Gastroesophageal sphincter (tissue), 4 donors: Measurements from ENCODE around the gene EXOC6B. TPM values are rescaled to one million over a fixed set of nuclear protein-coding genes. Genes with fewer than 3 reads are reported as not detected.

ENCODE experiments used
- ATAC-seq: fragments of 150-250 bp; one replicate; pipeline ENCODE4 v1.9.1; 2016; ENCODE audit warnings: mild to moderate bottlenecking, moderate library complexity
- H3K27ac ChIP-seq, 4 donors: fragments of 200-600 bp; sonication (generic) in 3 of 4; 1 replicate in 3 of 4; 2 replicates in 1 of 4; pipeline ENCODE4 v1.5.1; 2016 to 2019
- H3K27me3 ChIP-seq: fragments of 200-600 bp; sonication (generic); one replicate; pipeline ENCODE4 v1.5.1; 2019
- H3K36me3 ChIP-seq, 2 donors: fragments of 200-600 bp; sonication (generic); one replicate each; pipeline ENCODE4 v1.5.1; 2019; ENCODE audit warnings: control low read depth in 1 of 2
- H3K4me1 ChIP-seq, 3 donors: fragments of 200-600 bp; sonication (generic); 1 replicate in 2 of 3; 2 replicates in 1 of 3; pipeline ENCODE4 v1.5.1; 2016 to 2019; ENCODE audit warnings: control low read depth in 2 of 3
- H3K4me3 ChIP-seq, 2 donors: fragments of 200-600 bp; sonication (generic); one replicate each; pipeline ENCODE4 v1.5.1; 2019; ENCODE audit warnings: mild to moderate bottlenecking in 1 of 2, moderate library complexity in 1 of 2
- H3K9me3 ChIP-seq, 3 donors: fragments of 200-600 bp; sonication (generic); one replicate each; pipeline ENCODE4 v1.5.1; 2017 to 2019; ENCODE audit warnings: control low read depth in 2 of 3
- EP300 ChIP-seq: sonication (generic); formaldehyde crosslinking; IDR thresholded peaks from one replicate; pipeline ENCODE4 v1.6.1; 2017; ENCODE audit warnings: antibody characterized with exemption, mild to moderate bottlenecking
- POLR2A ChIP-seq, 2 donors: fragments of 450-650 bp; IDR thresholded peaks; one replicate each; pipeline ENCODE4 v1.6.1; 2017; ENCODE audit warnings: antibody characterized with exemption in 2 of 2, mild to moderate bottlenecking in 2 of 2, moderate library complexity in 1 of 2
- POLR2AphosphoS5 ChIP-seq: sonication (generic); formaldehyde crosslinking; IDR thresholded peaks from one replicate; pipeline ENCODE4 v1.6.1; 2017; ENCODE audit warnings: antibody characterized with exemption
- WGBS, 2 donors: methylation state at CpG; one replicate each; pipeline ENCODE4 v1.1.5; 2018; ENCODE audit warnings: low coverage in 1 of 2; 5-methylcytosine and 5-hydroxymethylcytosine counted together
- total RNA-seq, 4 donors: library from RNA; depleted of rRNA; stranded (reverse); fragments of >200 nt; gene quantifications; one replicate each; pipeline ENCODE4 v1.1.0, GENCODE V29; 2016
- TF ChIP-seq, protein P1 (sequence below), 4 experiments: fragments of 200-600 bp in 2 of 4; fragments of 450-650 bp in 2 of 4; sonication (generic) in 1 of 4; IDR thresholded peaks; one replicate each; pipeline ENCODE4 v1.5.1; 2017 to 2019; ENCODE audit warnings: antibody characterized with exemption in 4 of 4, mild to moderate bottlenecking in 2 of 4, moderate library complexity in 2 of 4

Gene EXOC6B
- total RNA-seq, 4 donors from 2014 or later: 35.3 to 47.2 (median 41.2) TPM

- ATAC-seq: no peak
- no peak overlapping the region for H3K27ac ChIP-seq
- no peak overlapping the region for H3K4me3 ChIP-seq
- no peaks in the 10 kb centered on the region for H3K4me1 ChIP-seq
- peaks cover 0 to 22% of the 10 kb centered on the region in 2 donors for H3K36me3 ChIP-seq
- no peaks in the 10 kb centered on the region for H3K27me3 ChIP-seq
- WGBS, 2 donors: 29 to 50% methylated on average over 2 of the region's 2 CpGs
- no peak for TF ChIP-seq EP300
- TF ChIP-seq, protein P1, sequence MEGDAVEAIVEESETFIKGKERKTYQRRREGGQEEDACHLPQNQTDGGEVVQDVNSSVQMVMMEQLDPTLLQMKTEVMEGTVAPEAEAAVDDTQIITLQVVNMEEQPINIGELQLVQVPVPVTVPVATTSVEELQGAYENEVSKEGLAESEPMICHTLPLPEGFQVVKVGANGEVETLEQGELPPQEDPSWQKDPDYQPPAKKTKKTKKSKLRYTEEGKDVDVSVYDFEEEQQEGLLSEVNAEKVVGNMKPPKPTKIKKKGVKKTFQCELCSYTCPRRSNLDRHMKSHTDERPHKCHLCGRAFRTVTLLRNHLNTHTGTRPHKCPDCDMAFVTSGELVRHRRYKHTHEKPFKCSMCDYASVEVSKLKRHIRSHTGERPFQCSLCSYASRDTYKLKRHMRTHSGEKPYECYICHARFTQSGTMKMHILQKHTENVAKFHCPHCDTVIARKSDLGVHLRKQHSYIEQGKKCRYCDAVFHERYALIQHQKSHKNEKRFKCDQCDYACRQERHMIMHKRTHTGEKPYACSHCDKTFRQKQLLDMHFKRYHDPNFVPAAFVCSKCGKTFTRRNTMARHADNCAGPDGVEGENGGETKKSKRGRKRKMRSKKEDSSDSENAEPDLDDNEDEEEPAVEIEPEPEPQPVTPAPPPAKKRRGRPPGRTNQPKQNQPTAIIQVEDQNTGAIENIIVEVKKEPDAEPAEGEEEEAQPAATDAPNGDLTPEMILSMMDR (IDR thresholded peaks at IDR 0.05): no peak
- no peak for TF ChIP-seq POLR2A (IDR thresholded peaks at IDR 0.05)
- no peak for TF ChIP-seq POLR2AphosphoS5
- no peaks in the 10 kb centered on the region for H3K9me3 ChIP-seq
Observed at GRCh38 chr2:72716601-72717000, 109.2 kb downstream of the EXOC6B start.

- TF ChIP-seq POLR2AphosphoS5 (no peak), EP300 (no peak), POLR2A (IDR thresholded peaks at IDR 0.05) (no peak)
- TF ChIP-seq, protein P1 (IDR thresholded peaks at IDR 0.05): no peak
- Histone ChIP-seq H3K9me3 (no peaks in the 10 kb centered on the region), H3K36me3 (peaks cover 0 to 22% of the 10 kb centered on the region in 2 donors), H3K4me1 (peaks cover 0 to 7% (median 0%) of the 10 kb centered on the region in 3 donors), H3K4me3 (no peak overlapping the region), H3K27ac (no peak overlapping the region), H3K27me3 (no peaks in the 10 kb centered on the region)
- ATAC-seq: no peak
Observed at GRCh38 chr2:72713857-72714256, 112.0 kb downstream of the EXOC6B start.

GRCh38 chr2:72712977-72713376 lies 112.9 kb downstream of the EXOC6B start:
- Histone ChIP-seq H3K4me3 (no peak overlapping the region), H3K4me1 (peaks cover 0 to 7% (median 0%) of the 10 kb centered on the region in 3 donors), H3K27me3 (no peaks in the 10 kb centered on the region), H3K27ac (no peak overlapping the region), H3K36me3 (peaks cover 0 to 22% of the 10 kb centered on the region in 2 donors), H3K9me3 (no peaks in the 10 kb centered on the region)
- TF ChIP-seq POLR2AphosphoS5 (no peak), EP300 (no peak), POLR2A (IDR thresholded peaks at IDR 0.05) (no peak)
- TF ChIP-seq, protein P1 (IDR thresholded peaks at IDR 0.05): no peak
- no peak for ATAC-seq

GRCh38 chr2:72712304-72712703 lies 113.5 kb downstream of the EXOC6B start:
- H3K4me1 ChIP-seq: peaks cover 0 to 7% (median 0%) of the 10 kb centered on the region in 3 donors
- no peak for ATAC-seq
- no peak overlapping the region for H3K27ac ChIP-seq
- peaks cover 0 to 22% of the 10 kb centered on the region in 2 donors for H3K36me3 ChIP-seq
- TF ChIP-seq EP300: no peak
- TF ChIP-seq POLR2AphosphoS5: no peak
- TF ChIP-seq POLR2A (IDR thresholded peaks at IDR 0.05): no peak
- TF ChIP-seq, protein P1 (IDR thresholded peaks at IDR 0.05): no peak
- no peaks in the 10 kb centered on the region for H3K9me3 ChIP-seq
- no peaks in the 10 kb centered on the region for H3K27me3 ChIP-seq
- no peak overlapping the region for H3K4me3 ChIP-seq

- Histone ChIP-seq H3K36me3 (peaks cover 0 to 16% of the 10 kb centered on the region in 2 donors), H3K4me3 (no peak overlapping the region), H3K27me3 (no peaks in the 10 kb centered on the region), H3K27ac (no peak overlapping the region), H3K4me1 (peaks cover 0 to 7% (median 0%) of the 10 kb centered on the region in 3 donors), H3K9me3 (no peaks in the 10 kb centered on the region)
- no peak for ATAC-seq
- TF ChIP-seq POLR2A (IDR thresholded peaks at IDR 0.05) (no peak), POLR2AphosphoS5 (no peak), EP300 (no peak)
- TF ChIP-seq, protein P1 (IDR thresholded peaks at IDR 0.05): no peak
- WGBS, 2 donors: 90 to 100% methylated on average over 1 of the region's 1 CpG
Observed at GRCh38 chr2:72710418-72711152, 115.2 kb downstream of the EXOC6B start.
